ENCODE data around the gene FYB2.
A peak's percentile ranks its signal among the peaks of the same experiment; 100 is the strongest.

DNA sequence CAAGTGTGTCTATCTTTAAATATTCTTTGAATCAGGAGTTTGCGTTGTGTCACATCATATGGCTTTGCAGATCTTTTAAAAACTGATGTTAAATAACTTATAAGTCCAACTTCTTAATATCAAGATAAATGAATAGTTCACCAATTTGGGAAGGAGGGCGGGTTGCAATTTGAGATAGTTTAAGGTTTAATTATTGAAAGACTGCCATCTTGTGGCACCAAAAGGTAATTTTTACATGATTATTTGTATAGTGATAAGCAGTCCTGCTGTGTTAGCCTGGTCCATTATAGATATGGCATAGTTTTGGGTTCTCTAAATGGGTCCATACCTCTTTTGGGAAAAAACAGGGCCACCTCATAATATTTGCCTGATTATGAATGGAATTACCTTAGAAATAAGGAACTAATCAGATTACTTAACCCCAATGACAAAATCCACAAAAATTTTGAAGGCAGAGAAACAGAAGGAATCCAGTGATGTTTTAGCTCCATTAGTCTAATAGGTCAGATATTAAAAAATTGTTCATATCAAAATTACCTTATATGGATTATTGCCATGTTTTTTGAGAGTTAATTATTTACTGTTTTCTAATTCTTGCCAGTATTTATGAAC is 109.8 kb downstream of the FYB2 start:
- TF ChIP-seq CTCF (IDR thresholded peaks at IDR 0.05) (peak in 5 of 7 experiments; percentile 6 to 62 (median 55)), POLR2A (IDR thresholded peaks at IDR 0.05) (no peak)
